ENCODE results near the gene PLEKHH1.

DNA sequence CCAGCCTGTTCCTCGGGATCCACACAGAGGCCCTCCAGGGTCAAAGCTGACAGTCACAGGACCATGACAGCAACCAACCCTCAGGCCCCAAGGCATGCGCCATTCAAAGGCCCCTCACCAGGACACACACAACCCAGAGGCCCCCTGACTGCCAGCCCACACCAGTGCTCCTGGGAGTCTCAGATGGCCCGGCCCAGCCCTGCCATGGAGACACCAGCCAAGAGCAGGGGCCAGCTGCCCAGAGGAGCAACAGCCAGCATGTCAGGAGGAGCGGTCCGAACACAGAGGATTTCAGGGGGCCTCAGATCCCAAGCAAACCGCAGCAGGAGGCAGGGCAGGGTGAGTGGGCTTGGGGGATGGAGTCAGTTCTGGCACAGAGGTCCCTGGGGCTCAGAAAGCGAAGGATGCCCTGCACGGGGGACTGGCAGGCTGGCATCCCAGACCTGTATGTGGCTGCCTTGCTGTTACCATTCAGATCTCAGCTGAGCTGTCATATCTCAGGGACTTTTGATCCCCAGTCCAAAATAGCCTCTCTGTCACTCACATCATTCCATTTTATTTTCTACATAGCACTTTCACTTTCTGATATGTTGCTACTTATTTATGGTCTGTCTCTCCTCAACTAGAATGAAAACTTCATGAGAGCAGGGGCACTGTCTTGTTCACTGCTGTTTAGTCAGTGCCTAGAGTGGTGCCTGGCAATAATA lies 49.4 kb upstream of the PLEKHH1 start:
- TF ChIP-seq TAF1 (IDR thresholded peaks at IDR 0.05; ENCODE audit: borderline replicate concordance, low read depth, low read length) (no peak), POLR2A (IDR thresholded peaks at IDR 0.05; ENCODE audit: low read depth, low read length) (no peak), POLR2AphosphoS5 (IDR thresholded peaks at IDR 0.05; ENCODE audit: low read depth, low read length) (no peak)
